ENCODE results near the gene KBTBD12.
"Not testable (repeated sequence)": the region's sequence is repeated elsewhere in the genome, so short reads cannot be mapped to it uniquely, and the experiment has no call there.

The KBTBD12 gene

GRCh38 chr3:127915115-127915936 lies at the start of gene KBTBD12:
TSS of gene KBTBD12 (plus strand) at chr3:127915232. CDS start at chr3:127923062, 7,830 bp downstream.
- DNase-seq (ENCODE audit: low read depth) = no peak
- H3K4me3 ChIP-seq (ENCODE audit: low read length) = peak within 1 kb of the TSS; percentile 49
- TF ChIP-seq, protein P1, sequence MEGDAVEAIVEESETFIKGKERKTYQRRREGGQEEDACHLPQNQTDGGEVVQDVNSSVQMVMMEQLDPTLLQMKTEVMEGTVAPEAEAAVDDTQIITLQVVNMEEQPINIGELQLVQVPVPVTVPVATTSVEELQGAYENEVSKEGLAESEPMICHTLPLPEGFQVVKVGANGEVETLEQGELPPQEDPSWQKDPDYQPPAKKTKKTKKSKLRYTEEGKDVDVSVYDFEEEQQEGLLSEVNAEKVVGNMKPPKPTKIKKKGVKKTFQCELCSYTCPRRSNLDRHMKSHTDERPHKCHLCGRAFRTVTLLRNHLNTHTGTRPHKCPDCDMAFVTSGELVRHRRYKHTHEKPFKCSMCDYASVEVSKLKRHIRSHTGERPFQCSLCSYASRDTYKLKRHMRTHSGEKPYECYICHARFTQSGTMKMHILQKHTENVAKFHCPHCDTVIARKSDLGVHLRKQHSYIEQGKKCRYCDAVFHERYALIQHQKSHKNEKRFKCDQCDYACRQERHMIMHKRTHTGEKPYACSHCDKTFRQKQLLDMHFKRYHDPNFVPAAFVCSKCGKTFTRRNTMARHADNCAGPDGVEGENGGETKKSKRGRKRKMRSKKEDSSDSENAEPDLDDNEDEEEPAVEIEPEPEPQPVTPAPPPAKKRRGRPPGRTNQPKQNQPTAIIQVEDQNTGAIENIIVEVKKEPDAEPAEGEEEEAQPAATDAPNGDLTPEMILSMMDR (conservative IDR thresholded peaks at IDR 0.05; ENCODE audit: low read length) = no peak

- DNase-seq (ENCODE audit: low read depth) = peak; percentile 13
- TF ChIP-seq, protein P1 (conservative IDR thresholded peaks at IDR 0.05; ENCODE audit: low read length) = no peak; the same call in 1 of the 2 replicates
- no peak overlapping the region for H3K4me3 ChIP-seq (ENCODE audit: low read length)
Observed at GRCh38 chr3:127865941-127866340, 49.1 kb upstream of the KBTBD12 start.

- no peak overlapping the region for H3K4me3 ChIP-seq (ENCODE audit: low read length)
- TF ChIP-seq, protein P1 (conservative IDR thresholded peaks at IDR 0.05; ENCODE audit: low read length) = no peak
- no peak for DNase-seq (ENCODE audit: low read depth)
Observed at GRCh38 chr3:127867412-127867811, 47.6 kb upstream of the KBTBD12 start.

GRCh38 chr3:127867986-127868385 lies 47.0 kb upstream of the KBTBD12 start:
- peak; percentile 40 for DNase-seq (ENCODE audit: low read depth)
- TF ChIP-seq, protein P1 (conservative IDR thresholded peaks at IDR 0.05; ENCODE audit: low read length) = no peak
- no peak overlapping the region for H3K4me3 ChIP-seq (ENCODE audit: low read length)

DNA sequence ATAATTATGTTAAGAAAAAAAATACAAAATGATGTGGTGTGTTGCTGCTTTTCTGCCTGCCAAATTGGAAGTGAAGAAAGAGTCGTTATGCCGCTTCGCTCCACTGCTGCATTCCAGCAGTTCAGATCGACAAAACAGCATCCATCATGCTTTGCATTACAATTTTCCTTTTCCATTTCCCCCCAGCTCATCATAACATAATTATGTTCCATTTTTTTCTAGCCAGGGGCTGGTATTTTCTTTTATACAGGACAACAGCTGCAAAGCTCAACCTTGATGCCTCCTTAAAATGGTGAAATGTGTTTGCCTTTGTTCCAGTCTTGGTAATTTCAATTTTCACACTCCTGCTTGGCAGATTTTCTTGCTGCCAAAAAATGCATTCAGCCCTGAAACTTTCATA lies 44.9 kb upstream of the KBTBD12 start:
- H3K4me3 ChIP-seq (ENCODE audit: low read length) = no peak overlapping the region
- TF ChIP-seq, protein P1 (conservative IDR thresholded peaks at IDR 0.05; ENCODE audit: low read length) = no peak
- no peak for DNase-seq (ENCODE audit: low read depth)

DNA sequence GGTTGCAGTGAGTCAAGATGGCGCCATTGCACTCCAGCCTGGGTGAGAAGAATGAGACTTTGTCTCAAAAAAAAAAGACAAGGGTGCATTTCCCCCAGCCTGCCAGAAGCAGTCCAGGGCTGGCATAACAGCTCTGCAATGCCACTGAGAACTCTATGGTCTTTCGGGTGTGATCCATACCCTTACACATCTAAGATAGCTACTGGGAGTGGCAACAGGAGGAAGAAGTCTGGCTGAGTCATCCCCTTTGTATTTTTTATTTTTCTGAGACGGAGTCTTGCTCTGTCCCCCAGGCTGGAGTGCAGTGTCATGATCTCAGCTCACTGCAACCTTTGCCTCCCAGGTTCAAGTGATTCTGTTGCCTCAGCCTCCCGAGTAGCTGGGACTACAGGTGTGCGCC lies 40.9 kb upstream of the KBTBD12 start:
- not testable (repeated sequence) for DNase-seq (ENCODE audit: low read depth); H3K4me3 ChIP-seq (ENCODE audit: low read length)

GRCh38 chr3:127881586-127881985 lies 33.4 kb upstream of the KBTBD12 start:
- TF ChIP-seq, protein P1 (conservative IDR thresholded peaks at IDR 0.05; ENCODE audit: low read length) = no peak
- no peak overlapping the region for H3K4me3 ChIP-seq (ENCODE audit: low read length)
- no peak for DNase-seq (ENCODE audit: low read depth)
